ENCODE measurements around the gene PADI1. TPM values are rescaled to one million over a fixed set of nuclear protein-coding genes. Genes with fewer than 3 reads are reported as not detected.

PADI1 gene
- polyA plus RNA-seq, 1 of the 3 experiments (the other 2 are of a cell fraction): 0.26 TPM

- no peak overlapping the region for H3K9ac ChIP-seq
- peaks cover 7 to 19% of the 10 kb centered on the region in 2 experiments; a peak in 3 of 4 replicates for H3K4me1 ChIP-seq (ENCODE audit: control insufficient read depth in 1 of 2, insufficient read depth in 2 of 2, low read depth in 1 of 2, low read length in 1 of 2)
- H3K4me2 ChIP-seq: no peak overlapping the region
- H3K36me3 ChIP-seq (replicated peaks in 1 of 2; ENCODE audit: control insufficient read depth in 1 of 2, insufficient read depth in 2 of 2, low read length in 1 of 2): no peaks in the 10 kb centered on the region
- H3K27ac ChIP-seq (ENCODE audit: low read depth in 2 of 2, low read length in 1 of 2): no peak overlapping the region
- no peak overlapping the region for H3K4me3 ChIP-seq (ENCODE audit: low read depth in 2 of 2, low read length in 1 of 2)
- no peaks in the 10 kb centered on the region for H4K20me1 ChIP-seq (ENCODE audit: insufficient read depth)
- ChIA-PET POLR2A (no interaction called here), CTCF (interaction anchor here (1.9 kb wide), 1 partner anchor 45 kb away, joined by 7 read pairs; no protein-coding TSS in a partner anchor)
- TF ChIP-seq NFIC (IDR thresholded peaks at IDR 0.05; ENCODE audit: borderline replicate concordance): no peak
- TF ChIP-seq ELF1 (IDR thresholded peaks at IDR 0.05): no peak
- TF ChIP-seq EP300 (IDR thresholded peaks at IDR 0.05; ENCODE audit: borderline replicate concordance in 1 of 2, low read depth in 1 of 2, low read length in 1 of 2): no peak
- no peak for TF ChIP-seq TCF12 (IDR thresholded peaks at IDR 0.05)
- no peak for TF ChIP-seq USF1 (IDR thresholded peaks at IDR 0.05; ENCODE audit: borderline replicate concordance, low read depth)
- TF ChIP-seq TAF1 (IDR thresholded peaks at IDR 0.05; ENCODE audit: borderline replicate concordance, low read depth, low read length): no peak
- TF ChIP-seq RAD21 (IDR thresholded peaks at IDR 0.05; ENCODE audit: low read length): no peak
- TF ChIP-seq JUND (IDR thresholded peaks at IDR 0.05): no peak
- no peak for TF ChIP-seq YY1 (IDR thresholded peaks at IDR 0.05; ENCODE audit: low read depth)
- no peak for TF ChIP-seq IRF3 (IDR thresholded peaks at IDR 0.05; ENCODE audit: low read depth, low read length)
- no peak for TF ChIP-seq RCOR1 (IDR thresholded peaks at IDR 0.05; ENCODE audit: low read length)
- no peak overlapping the region for H2AFZ ChIP-seq (ENCODE audit: low read depth)
- no peak for DNase-seq
- H3K9me3 ChIP-seq: no peaks in the 10 kb centered on the region
- H3K79me2 ChIP-seq (ENCODE audit: insufficient read depth): no peaks in the 10 kb centered on the region
- no peaks in the 10 kb centered on the region for H3K27me3 ChIP-seq (ENCODE audit: insufficient read depth)
- H3F3A ChIP-seq (replicated peaks; ENCODE audit: insufficient read depth): peaks cover 25% of the 10 kb centered on the region
- no peaks in the 10 kb centered on the region for H3K9me2 ChIP-seq
These were observed 34.4 kb upstream of the PADI1 start for GRCh38 chr1:17170571-17170970.

GRCh38 chr1:17173217-17173616 is 31.7 kb upstream of the PADI1 start:
- no peak overlapping the region for H3K4me2 ChIP-seq
- no peaks in the 10 kb centered on the region for H3K9me2 ChIP-seq
- H3K27ac ChIP-seq (ENCODE audit: low read depth in 2 of 2, low read length in 1 of 2): no peak overlapping the region
- peaks cover 2 to 17% of the 10 kb centered on the region in 2 experiments; a peak in 3 of 4 replicates for H3K4me1 ChIP-seq (ENCODE audit: control insufficient read depth in 1 of 2, insufficient read depth in 2 of 2, low read depth in 1 of 2, low read length in 1 of 2)
- TF ChIP-seq SMC3 (IDR thresholded peaks at IDR 0.05; ENCODE audit: low read depth, low read length) (no peak), ZBTB33 (IDR thresholded peaks at IDR 0.05; ENCODE audit: borderline replicate concordance, low read depth) (no peak), POLR2AphosphoS5 (IDR thresholded peaks at IDR 0.05; ENCODE audit: low read depth, low read length) (no peak), PBX3 (IDR thresholded peaks at IDR 0.05) (no peak), RAD21 (IDR thresholded peaks at IDR 0.05; ENCODE audit: low read length) (no peak), NFIC (IDR thresholded peaks at IDR 0.05; ENCODE audit: borderline replicate concordance) (no peak), FOXJ3 (CRISPR knock-in tag; IDR thresholded peaks at IDR 0.05) (no peak), FOSL2 (IDR thresholded peaks at IDR 0.05; ENCODE audit: borderline replicate concordance, low read depth) (no peak), RXRA (IDR thresholded peaks at IDR 0.05; ENCODE audit: borderline replicate concordance, low read depth) (no peak), GABPA (IDR thresholded peaks at IDR 0.05; ENCODE audit: low read depth) (no peak), TEAD4 (IDR thresholded peaks at IDR 0.05; ENCODE audit: borderline replicate concordance, insufficient read depth) (no peak), SIN3A (IDR thresholded peaks at IDR 0.05; ENCODE audit: borderline replicate concordance, low read depth, low read length) (no peak), TCF12 (IDR thresholded peaks at IDR 0.05) (no peak), ELF1 (IDR thresholded peaks at IDR 0.05) (no peak), EZH2phosphoT487 (IDR thresholded peaks at IDR 0.05; ENCODE audit: borderline replicate concordance, low read depth) (no peak), EP300 (IDR thresholded peaks at IDR 0.05; ENCODE audit: borderline replicate concordance in 1 of 2, low read depth in 1 of 2, low read length in 1 of 2) (no peak), IRF3 (IDR thresholded peaks at IDR 0.05; ENCODE audit: low read depth, low read length) (no peak), MAX (IDR thresholded peaks at IDR 0.05; ENCODE audit: low read depth) (no peak)
- H2AFZ ChIP-seq (ENCODE audit: low read depth): no peak overlapping the region
- no peaks in the 10 kb centered on the region for H3K36me3 ChIP-seq (replicated peaks in 1 of 2; ENCODE audit: control insufficient read depth in 1 of 2, insufficient read depth in 2 of 2, low read length in 1 of 2)
- CTCF ChIA-PET: no interaction called here
- 49% methylated on average over 3 of the region's 3 CpGs for WGBS (ENCODE audit: low lambda C conversion rate)
- H3K79me2 ChIP-seq (ENCODE audit: insufficient read depth): no peaks in the 10 kb centered on the region
- H3K27me3 ChIP-seq (ENCODE audit: insufficient read depth): no peaks in the 10 kb centered on the region
- no peaks in the 10 kb centered on the region for H4K20me1 ChIP-seq (ENCODE audit: insufficient read depth)
- no peak for DNase-seq
- H3K4me3 ChIP-seq (ENCODE audit: low read depth in 2 of 2, low read length in 1 of 2): no peak overlapping the region
- POLR2A ChIA-PET: no interaction called here
- no peak overlapping the region for H3K9ac ChIP-seq
- peaks cover under 1% of the 10 kb centered on the region; the same call in 1 of the 2 replicates for H3K9me3 ChIP-seq
- peaks cover 14% of the 10 kb centered on the region for H3F3A ChIP-seq (replicated peaks; ENCODE audit: insufficient read depth)

Measured in SK-N-SH (cell line).